GM12878 (cell line): ENCODE results near the gene C3. TPM values are rescaled to one million over a fixed set of nuclear protein-coding genes. Genes with fewer than 3 reads are reported as not detected.

Experiments used
- ASH2L ChIP-seq: fragments of 300-600, 200-600 bp; sonication (generic); IDR thresholded peaks from 2 replicates; pipeline ENCODE4 v1.6.1; 2017; ENCODE audit warnings: low read depth, mild to moderate bottlenecking, borderline replicate concordance
- E2F4 ChIP-seq: IDR thresholded peaks from 2 replicates; pipeline ENCODE4 v1.6.1; 2012; ENCODE audit warnings: low read depth, low read length, improper control_type of control experiment
- E4F1 ChIP-seq: fragments of 450-650 bp; IDR thresholded peaks from 2 replicates; pipeline ENCODE4 v1.6.1; 2018; ENCODE audit warnings: borderline replicate concordance, mild to moderate bottlenecking; ENCODE audit not compliant: partially characterized antibody
- GATAD2B ChIP-seq: fragments of 450-650 bp; conservative IDR thresholded peaks from 2 replicates; pipeline ENCODE4 v1.6.1; 2017; ENCODE audit warnings: low read depth, mild to moderate bottlenecking, moderate library complexity
- HDGF ChIP-seq: fragments of 450-650 bp; IDR thresholded peaks from 2 replicates; pipeline ENCODE4 v1.6.1; 2016; ENCODE audit warnings: antibody characterized with exemption
- LARP7 ChIP-seq: fragments of 450-650 bp; IDR thresholded peaks from 2 replicates; pipeline ENCODE4 v1.6.1; 2017; ENCODE audit warnings: mild to moderate bottlenecking
- MTA2 ChIP-seq: fragments of 450-650 bp; IDR thresholded peaks from 2 replicates; pipeline ENCODE4 v1.6.1; 2016; ENCODE audit warnings: low read depth, mild to moderate bottlenecking, moderate library complexity
- MYC ChIP-seq: IDR thresholded peaks from 2 replicates; pipeline ENCODE4 v1.6.1; 2011; ENCODE audit warnings: mild to moderate bottlenecking, low read length, moderate library complexity, inconsistent platforms; ENCODE audit not compliant: insufficient read depth, insufficient replicate concordance, insufficient read length, severe bottlenecking
- NFXL1 ChIP-seq: fragments of 450-650 bp; IDR thresholded peaks from 2 replicates; pipeline ENCODE4 v1.6.1; 2017; ENCODE audit warnings: antibody characterized with exemption, mild to moderate bottlenecking, borderline replicate concordance
- POLR2A ChIP-seq: IDR thresholded peaks from 2 replicates; pipeline ENCODE4 v1.6.1; 2011; ENCODE audit warnings: low read depth, mild to moderate bottlenecking, low read length
- RBBP5 ChIP-seq: fragments of 200-600 bp; sonication (generic); conservative IDR thresholded peaks from 2 replicates; pipeline ENCODE4 v1.6.1; 2016
- RELA ChIP-seq: fragments of 450-650 bp; IDR thresholded peaks from 2 replicates; pipeline ENCODE4 v1.8.0; 2014; ENCODE audit warnings: borderline replicate concordance; ENCODE audit not compliant: partially characterized antibody
- SMAD1 ChIP-seq: fragments of 450-650 bp; IDR thresholded peaks from 2 replicates; pipeline ENCODE4 v1.6.1; 2018; ENCODE audit warnings: mild to moderate bottlenecking, low read depth; ENCODE audit not compliant: partially characterized antibody
- SMARCA5 ChIP-seq: fragments of 450-650 bp; IDR thresholded peaks from 2 replicates; pipeline ENCODE4 v1.6.1; 2017; ENCODE audit warnings: mild to moderate bottlenecking
- SP1 ChIP-seq: IDR thresholded peaks from one replicate; pipeline ENCODE4 v1.6.1; 2011; ENCODE audit warnings: low read depth, low read length
- SUPT20H ChIP-seq: IDR thresholded peaks from 2 replicates; pipeline ENCODE4 v1.6.1; 2011; ENCODE audit warnings: low read depth, mild to moderate bottlenecking, low read length, moderate library complexity, borderline replicate concordance; ENCODE audit not compliant: control insufficient read depth
- TAF1 ChIP-seq: IDR thresholded peaks from 2 replicates; pipeline ENCODE4 v1.6.1; 2011; ENCODE audit warnings: mild to moderate bottlenecking, low read depth, low read length, borderline replicate concordance
- TBL1XR1 ChIP-seq: IDR thresholded peaks from 2 replicates; pipeline ENCODE4 v1.6.1; 2012; ENCODE audit warnings: low read depth, low read length, improper control_type of control experiment
- TCF3 ChIP-seq: IDR thresholded peaks from 2 replicates; pipeline ENCODE4 v1.6.1; 2012; ENCODE audit warnings: low read depth, mild to moderate bottlenecking, low read length, borderline replicate concordance; ENCODE audit not compliant: insufficient read depth
- polyA plus RNA-seq, 11 experiments: library from polyadenylated mRNA; depleted of rRNA in 4 of 11; unstranded in 6 of 11; stranded (reverse) in 5 of 11; fragments of >200 nt; fragmentation: Nextera tagmentation in 4 of 11; fragmentation: Illumina TruSeq in 1 of 11; extraction: Ambion mirVana in 4 of 11; extraction: Trizol in 1 of 11; gene quantifications; 1 replicate in 1 of 11; 2 replicates in 10 of 11; pipeline versions ENCODE4 v1.2.1 to v1.2.3, GENCODE V29; 2011 to 2016; ENCODE audit warnings: inconsistent platforms in 2 of 11, missing spikeins in 2 of 11, low read depth in 1 of 11
- total RNA-seq, 4 experiments: library from RNA; depleted of rRNA in 3 of 4; stranded (reverse); fragments of >200 nt in 3 of 4; fragmentation: Illumina TruSeq in 1 of 4; extraction: Trizol in 1 of 4; gene quantifications; 2 replicates each; pipeline versions ENCODE4 v1.2.1 to v1.2.3, GENCODE V29; 2013 to 2021
- TF ChIP-seq, protein P1 (sequence below): fragments of 450-650 bp; IDR thresholded peaks from 2 replicates; pipeline ENCODE4 v1.6.1; 2016; ENCODE audit warnings: mild to moderate bottlenecking
- TF ChIP-seq, protein P2 (sequence below): IDR thresholded peaks from 2 replicates; pipeline ENCODE4 v1.6.1; 2011; ENCODE audit warnings: borderline replicate concordance, low read depth, mild to moderate bottlenecking, moderate library complexity, mixed read lengths, low read length; ENCODE audit not compliant: insufficient read depth; ENCODE audit errors: extremely low read length

Gene C3
- total and polyA plus RNA-seq, 10 of the 15 experiments (the other 5 are each of a cell fraction or from before 2014, with no cell fraction given) = 0.20 to 6.7 (median 0.72) TPM

DNA sequence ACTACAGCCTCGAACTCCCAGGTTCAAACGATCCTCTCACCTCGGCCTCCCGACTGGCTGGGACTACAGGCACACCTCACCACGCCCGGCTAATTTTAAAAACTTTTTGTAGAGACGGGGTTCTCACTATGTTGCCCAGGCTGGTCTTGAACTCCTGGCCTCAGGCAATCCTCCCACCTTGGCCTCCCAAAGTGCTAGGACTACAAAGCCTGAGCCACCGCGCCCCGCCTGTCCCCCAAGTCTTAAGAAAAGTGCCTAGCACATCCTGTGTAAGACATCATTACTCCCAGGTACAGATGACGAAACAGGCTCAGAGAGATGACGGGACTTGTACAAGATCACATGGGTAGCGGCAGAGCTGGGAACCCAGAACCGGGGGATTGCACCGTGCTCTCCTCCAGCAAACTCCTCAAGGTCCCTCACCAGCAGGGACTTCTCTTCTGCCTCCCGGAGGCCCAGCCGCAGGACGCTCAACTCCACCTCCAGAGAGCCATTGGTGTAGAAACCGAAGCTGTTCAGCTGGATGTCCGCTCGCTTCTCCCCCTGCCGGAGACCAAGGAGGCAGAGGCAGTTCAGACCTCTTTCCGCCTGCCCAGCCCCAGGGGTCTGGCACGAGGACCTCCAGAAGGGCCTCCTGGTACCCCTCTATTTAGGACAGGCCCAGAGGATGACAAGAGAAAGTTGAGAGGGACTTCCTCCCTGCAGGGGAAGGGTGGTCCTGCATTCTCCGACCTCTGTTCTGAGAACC, 15.9 kb upstream of the C3 start (continued):
- TF ChIP-seq, protein P1, sequence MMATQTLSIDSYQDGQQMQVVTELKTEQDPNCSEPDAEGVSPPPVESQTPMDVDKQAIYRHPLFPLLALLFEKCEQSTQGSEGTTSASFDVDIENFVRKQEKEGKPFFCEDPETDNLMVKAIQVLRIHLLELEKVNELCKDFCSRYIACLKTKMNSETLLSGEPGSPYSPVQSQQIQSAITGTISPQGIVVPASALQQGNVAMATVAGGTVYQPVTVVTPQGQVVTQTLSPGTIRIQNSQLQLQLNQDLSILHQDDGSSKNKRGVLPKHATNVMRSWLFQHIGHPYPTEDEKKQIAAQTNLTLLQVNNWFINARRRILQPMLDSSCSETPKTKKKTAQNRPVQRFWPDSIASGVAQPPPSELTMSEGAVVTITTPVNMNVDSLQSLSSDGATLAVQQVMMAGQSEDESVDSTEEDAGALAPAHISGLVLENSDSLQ = 0 out of 2 replicates have a peak, but pooled peaks have one; percentile 9
- TF ChIP-seq POLR2A (peak; percentile 75), NFXL1 (no peak), ASH2L (no peak), MYC (peak; percentile 43), SMAD1 (no peak), MTA2 (no peak), TCF3 (peak; percentile 40; the same call in 1 of the 2 replicates), TBL1XR1 (no peak), E2F4 (peak; percentile 31; the same call in 1 of the 2 replicates), SUPT20H (no peak), GATAD2B (peak; percentile 31), TAF1 (peak; percentile 48; the same call in 1 of the 2 replicates), RELA (peak; percentile 13), E4F1 (no peak), RBBP5 (no peak), HDGF (peak; percentile 16; the same call in 1 of the 2 replicates), LARP7 (peak; percentile 42; the same call in 1 of the 2 replicates), SP1 (peak; percentile 39), SMARCA5 (peak; percentile 96)
- TF ChIP-seq, protein P2, sequence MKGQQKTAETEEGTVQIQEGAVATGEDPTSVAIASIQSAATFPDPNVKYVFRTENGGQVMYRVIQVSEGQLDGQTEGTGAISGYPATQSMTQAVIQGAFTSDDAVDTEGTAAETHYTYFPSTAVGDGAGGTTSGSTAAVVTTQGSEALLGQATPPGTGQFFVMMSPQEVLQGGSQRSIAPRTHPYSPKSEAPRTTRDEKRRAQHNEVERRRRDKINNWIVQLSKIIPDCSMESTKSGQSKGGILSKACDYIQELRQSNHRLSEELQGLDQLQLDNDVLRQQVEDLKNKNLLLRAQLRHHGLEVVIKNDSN = peak; percentile 48
- TF ChIP-seq, all 136 proteins: peak for 49
